Renal cortical epithelial cell (primary cell): Measurements from ENCODE around the gene TNIP1. TPM values are rescaled to one million over a fixed set of nuclear protein-coding genes. Genes with fewer than 3 reads are reported as not detected.

Source experiments
- DNase-seq: peaks from one replicate; pipeline ENCODE4 v3.0.0-alpha.2; 2011; ENCODE audit warnings: low read depth
- total RNA-seq: library from RNA; depleted of rRNA; stranded (reverse); fragments of >200 nt; gene quantifications from 2 replicates; pipeline ENCODE4 v1.2.3, GENCODE V29; 2014

Gene TNIP1
- total RNA-seq, 1 donor from 2014 or later, result 402 TPM

- DNase-seq, result no peak
Observed at GRCh38 chr5:151023651-151024050, 57.2 kb downstream of the TNIP1 start.

- DNase-seq, result no peak
Observed at GRCh38 chr5:151023047-151023615, 57.7 kb downstream of the TNIP1 start.

DNA sequence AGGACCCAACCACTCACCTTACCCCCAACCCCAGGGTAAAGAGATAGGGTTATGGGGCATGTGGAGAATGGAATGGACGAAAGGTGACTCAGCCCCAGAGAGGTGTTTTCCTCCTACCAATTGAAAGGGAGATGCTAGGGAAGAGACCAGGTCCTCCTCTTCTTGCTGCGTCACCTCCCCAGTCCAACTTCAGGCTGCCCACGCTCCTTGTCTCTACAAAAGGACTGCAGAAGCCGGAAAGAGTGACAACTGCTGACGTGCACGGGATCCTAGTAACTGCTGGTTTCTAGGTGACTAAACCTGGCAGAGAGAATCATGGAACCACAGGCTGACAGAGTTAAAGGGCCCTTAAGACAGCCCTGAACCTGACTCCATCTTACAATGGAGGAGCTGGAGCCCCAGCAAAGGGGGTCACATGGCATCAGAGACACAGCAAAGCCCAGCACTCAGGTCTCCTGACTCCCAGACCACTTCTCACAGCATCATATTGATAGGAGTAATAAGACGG lies 58.3 kb downstream of the TNIP1 start:
- peak; percentile 75 for DNase-seq

- no peak for DNase-seq
Observed at GRCh38 chr5:151021746-151022145, 59.1 kb downstream of the TNIP1 start.

- peak; percentile 74 for DNase-seq
Observed at GRCh38 chr5:151020304-151021110, 60.3 kb downstream of the TNIP1 start, which contains the start of gene GPX3. Gene GPX3, plus strand, starts transcription at chr5:151020591. Its CDS starts 64 bp downstream, at chr5:151020655.

DNA sequence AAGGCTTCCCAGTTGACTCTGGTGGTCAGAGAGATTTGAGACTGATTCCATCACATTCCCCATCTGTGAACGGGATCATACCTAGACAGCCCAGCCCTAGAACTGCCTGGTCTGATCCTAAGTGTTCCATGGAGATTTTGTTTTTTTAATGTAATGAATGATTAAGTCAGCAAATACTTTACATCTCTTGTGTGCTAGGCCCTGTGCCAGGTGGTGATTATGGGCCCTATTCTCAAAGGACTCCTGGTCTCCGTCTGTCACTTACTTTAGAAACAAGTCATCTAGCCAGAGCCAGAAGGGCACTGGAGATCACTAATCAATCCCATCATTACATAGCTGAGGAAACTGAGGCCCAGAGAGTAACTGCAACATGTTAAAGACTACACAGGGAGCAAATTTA lies 61.5 kb downstream of the TNIP1 start:
- no peak for DNase-seq

- peak; percentile 78 for DNase-seq
Observed at GRCh38 chr5:151018846-151019245, 62.0 kb downstream of the TNIP1 start.

DNA sequence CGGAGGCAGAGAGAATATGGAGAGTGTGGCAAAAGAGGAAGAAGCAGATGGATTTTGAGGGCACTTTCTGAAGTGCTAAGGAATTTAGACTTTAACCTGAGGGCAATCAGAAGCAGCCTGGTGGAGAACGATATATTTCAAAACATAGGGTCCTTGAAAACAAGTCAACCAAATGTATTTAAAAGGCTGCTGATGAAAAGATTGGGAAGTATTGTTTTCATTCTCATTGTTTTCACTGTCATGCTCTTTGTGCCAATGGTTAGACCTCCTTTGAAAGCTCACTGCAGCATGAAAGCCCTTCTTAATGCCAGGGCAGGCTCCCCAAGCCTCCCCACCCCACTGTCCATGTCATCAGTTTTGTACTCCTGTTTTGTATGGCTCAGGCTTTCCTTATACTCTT lies 62.9 kb downstream of the TNIP1 start:
- DNase-seq, result no peak

DNA sequence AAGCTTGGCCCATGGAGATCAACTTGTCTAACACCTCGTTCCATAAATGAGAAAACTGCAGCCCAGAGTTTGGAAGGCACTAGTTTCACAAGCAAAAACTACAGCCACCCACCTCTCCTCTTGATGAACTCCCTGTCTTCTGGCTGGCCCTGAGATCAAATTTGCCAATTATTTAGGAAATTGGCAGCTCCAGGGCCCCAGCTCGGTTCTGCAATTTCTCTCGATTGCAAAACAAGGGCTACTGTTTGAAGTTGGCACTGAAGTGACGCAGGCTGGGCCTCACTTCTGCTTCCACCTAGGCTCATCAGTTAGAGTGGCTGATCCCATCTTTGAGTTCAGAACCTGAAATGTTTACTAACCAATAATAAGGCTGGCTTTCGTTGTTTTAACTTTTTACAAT lies 64.1 kb downstream of the TNIP1 start:
- no peak for DNase-seq

DNA sequence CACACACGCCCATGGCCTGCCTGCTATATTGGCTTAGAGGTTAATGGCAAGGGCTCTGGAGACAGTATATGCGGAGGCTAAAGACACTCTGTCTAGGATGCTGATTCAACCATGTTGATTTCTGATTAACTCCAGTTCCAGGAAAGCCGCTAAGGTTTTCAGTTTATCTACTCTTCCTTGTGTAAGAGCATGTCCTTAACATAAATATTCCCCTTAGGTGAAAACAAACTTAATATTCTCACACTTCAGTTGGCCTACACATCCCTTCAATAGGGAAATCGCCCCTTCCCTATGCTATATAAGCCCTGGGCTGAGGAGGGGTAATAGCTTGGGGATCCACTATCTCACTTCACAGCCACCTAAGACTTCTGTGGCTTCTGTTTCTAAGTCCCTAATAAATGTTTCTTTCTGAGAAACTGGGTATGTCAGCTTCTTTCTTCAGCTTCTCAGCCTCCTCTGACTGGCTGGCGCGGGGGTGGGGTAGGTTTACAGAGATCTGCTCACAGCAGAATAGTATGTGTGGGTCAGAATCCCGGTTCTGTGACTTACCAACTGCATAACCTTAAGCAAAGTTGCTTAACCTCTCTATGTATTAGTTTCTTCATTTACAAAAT lies 64.8 kb downstream of the TNIP1 start:
- peak; percentile 53 for DNase-seq

- DNase-seq, result peak; percentile 99
Observed at GRCh38 chr5:151014680-151015343, 66.0 kb downstream of the TNIP1 start.

GRCh38 chr5:151012862-151013261 lies 68.0 kb downstream of the TNIP1 start:
- DNase-seq, result no peak

DNA sequence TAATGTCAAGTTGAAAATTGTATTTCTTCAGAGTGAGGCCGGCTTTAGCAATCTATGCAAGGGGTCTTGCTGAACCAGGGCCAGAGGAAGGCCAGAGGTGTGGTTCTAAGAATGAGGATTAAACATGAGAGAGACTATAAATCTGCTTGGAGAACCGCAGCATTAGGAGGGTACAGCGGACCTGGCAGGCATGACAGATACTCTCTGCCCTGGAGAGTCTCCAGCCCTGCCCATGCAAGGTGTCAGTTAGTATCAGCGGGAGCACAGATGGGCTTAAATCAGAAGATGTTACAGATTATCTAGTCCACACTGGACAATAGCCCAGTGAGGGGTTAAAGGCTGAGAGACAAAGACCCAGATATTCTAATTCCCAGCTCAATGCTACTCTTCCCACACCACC lies 71.9 kb downstream of the TNIP1 start:
- no peak for DNase-seq

GRCh38 chr5:151008210-151008491 lies 72.7 kb downstream of the TNIP1 start:
- no peak for DNase-seq

- no peak for DNase-seq
Observed at GRCh38 chr5:151007430-151008209, 73.2 kb downstream of the TNIP1 start.

- DNase-seq, result no peak
Observed at GRCh38 chr5:151006704-151007334, 74.0 kb downstream of the TNIP1 start.

DNA sequence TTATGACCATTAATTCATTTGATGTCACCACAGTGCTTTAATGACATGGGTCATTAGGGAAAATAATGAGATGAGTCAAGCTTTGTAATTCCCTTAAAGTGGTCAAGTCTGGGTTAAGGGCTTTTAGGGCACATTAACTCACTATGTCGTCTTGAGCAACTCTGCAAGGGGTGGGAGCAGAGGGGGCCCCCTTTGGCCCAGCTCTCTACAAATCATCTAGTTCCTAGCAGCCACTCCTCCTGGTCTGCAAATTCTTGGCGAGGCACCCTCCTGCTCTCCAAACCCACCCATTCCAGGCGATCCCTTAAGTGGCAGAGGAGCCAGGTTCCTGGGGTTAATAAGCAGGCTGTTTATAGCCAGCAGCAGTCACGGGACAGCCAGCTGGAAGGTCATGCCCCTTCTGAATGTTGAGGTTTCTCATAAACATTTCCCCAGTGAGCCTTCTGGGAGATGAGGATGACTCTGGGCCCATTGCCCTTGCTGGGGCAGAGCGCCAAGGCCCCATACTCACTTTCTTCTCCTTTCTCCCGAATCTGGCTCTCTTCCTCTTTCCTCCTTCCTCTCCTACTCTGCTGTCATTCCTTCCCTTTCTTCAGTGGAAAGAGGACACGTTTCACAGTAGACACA lies 74.8 kb downstream of the TNIP1 start:
- DNase-seq, result peak; percentile 97

DNA sequence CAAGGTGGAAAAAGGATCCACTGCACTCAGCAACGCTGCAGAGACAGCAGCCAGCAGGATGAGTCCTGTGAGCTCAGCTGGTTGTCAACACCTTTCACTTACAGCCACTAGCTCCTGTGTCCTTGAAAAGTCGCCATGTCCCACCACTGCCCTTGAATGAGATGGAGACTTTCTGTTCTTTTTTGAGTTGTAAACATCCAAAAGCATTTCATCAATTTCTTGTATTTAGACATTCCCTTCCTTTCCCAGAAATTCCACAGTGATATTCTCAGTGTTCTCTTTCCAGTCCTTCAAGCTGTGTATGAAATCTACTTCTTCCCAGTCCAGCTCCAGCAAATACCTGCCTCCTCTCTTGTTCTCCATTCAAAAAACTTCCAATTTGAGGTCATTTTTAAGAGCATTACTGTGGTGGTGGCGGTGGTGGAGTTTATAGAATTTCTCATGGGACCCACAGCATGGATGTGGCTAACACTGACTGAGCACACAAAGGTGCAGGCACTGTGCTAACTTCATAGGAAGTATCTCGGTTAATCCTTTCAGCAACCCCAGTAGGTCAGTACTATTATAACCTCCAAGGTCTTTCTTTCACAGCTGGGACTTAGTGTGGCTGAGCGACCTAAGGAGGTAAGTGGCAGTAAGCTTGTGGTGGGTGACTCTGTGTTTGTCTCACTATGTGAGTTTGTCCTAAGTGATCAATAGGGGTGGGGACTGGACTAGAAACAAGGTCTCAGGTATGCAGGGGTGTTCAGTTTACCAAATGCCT lies 75.5 kb downstream of the TNIP1 start:
- no peak for DNase-seq

DNA sequence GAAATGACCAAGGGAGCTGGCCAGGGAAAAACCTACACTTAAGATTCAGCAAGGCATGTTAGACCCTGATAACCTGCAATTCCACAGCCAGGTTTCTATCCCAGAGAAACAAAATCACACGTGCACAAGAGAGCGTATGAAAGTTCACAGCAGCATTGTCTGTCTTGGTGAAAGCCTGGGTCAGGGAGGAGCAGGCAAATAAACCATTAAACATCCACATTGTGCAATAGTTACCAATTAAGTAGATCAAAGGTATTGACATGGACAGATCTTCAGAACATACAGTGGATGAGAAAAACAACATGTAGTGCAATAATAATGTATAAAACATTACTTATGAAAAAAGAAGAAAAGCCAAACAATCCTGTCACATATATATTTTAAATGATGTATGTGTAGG lies 76.3 kb downstream of the TNIP1 start:
- DNase-seq, result peak; percentile 78

- no peak for DNase-seq
Observed at GRCh38 chr5:151003503-151003860, 77.4 kb downstream of the TNIP1 start.
